MM.1S (cell line): ENCODE data around the gene CBX2.

Experiments used
- DNase-seq: peaks from one replicate; pipeline ENCODE4 v3.0.0-alpha.2; 2015
- H2AFZ ChIP-seq: fragments of 300-600 bp; sonication (generic); 2 replicates; pipeline ENCODE4 v1.6.0; 2016; ENCODE audit warnings: antibody characterized with exemption, low read length
- H3F3A ChIP-seq: fragments of 300-600 bp; sonication (generic); 2 replicates; pipeline ENCODE4 v1.6.1; 2016; ENCODE audit warnings: mild to moderate bottlenecking, antibody characterized with exemption, low read length, moderate library complexity, mixed read lengths; ENCODE audit not compliant: insufficient read depth
- H3K27ac ChIP-seq: fragments of 300-600 bp; sonication (generic); 2 replicates; pipeline ENCODE4 v1.5.1; 2016; ENCODE audit warnings: mild to moderate bottlenecking, low read length
- H3K27me3 ChIP-seq: fragments of 300-600 bp; sonication (generic); replicated peaks from 2 replicates; pipeline ENCODE4 v1.6.0; 2016; ENCODE audit warnings: low read length; ENCODE audit not compliant: insufficient read depth
- H3K36me3 ChIP-seq: fragments of 300-600 bp; sonication (generic); replicated peaks from 2 replicates; pipeline ENCODE4 v1.6.1; 2016; ENCODE audit warnings: mild to moderate bottlenecking, low read length, mixed read lengths; ENCODE audit not compliant: insufficient read depth
- H3K4me1 ChIP-seq: fragments of 300-600 bp; sonication (generic); 2 replicates; pipeline ENCODE4 v1.6.1; 2016; ENCODE audit warnings: low read length, mixed read lengths
- H3K4me2 ChIP-seq: fragments of 300-600 bp; sonication (generic); 2 replicates; pipeline ENCODE4 v1.6.0; 2016; ENCODE audit warnings: low read depth, low read length
- H3K4me3 ChIP-seq: fragments of 300-600 bp; sonication (generic); 2 replicates; pipeline ENCODE4 v1.5.1; 2016; ENCODE audit warnings: low read length, mixed read lengths
- H3K79me2 ChIP-seq: fragments of 300-600 bp; sonication (generic); 2 replicates; pipeline ENCODE4 v1.6.1; 2016; ENCODE audit warnings: mixed run types, low read length, mixed read lengths
- H3K9ac ChIP-seq: fragments of 300-600 bp; sonication (generic); 2 replicates; pipeline ENCODE4 v1.6.1; 2016; ENCODE audit warnings: low read length, mixed read lengths
- H3K9me2 ChIP-seq: fragments of 300-600 bp; sonication (generic); replicated peaks from 2 replicates; pipeline ENCODE4 v1.6.1; 2016; ENCODE audit warnings: mild to moderate bottlenecking, low read length, mixed read lengths; ENCODE audit not compliant: insufficient read depth
- H3K9me3 ChIP-seq: fragments of 300-600 bp; sonication (generic); replicated peaks from 2 replicates; pipeline ENCODE4 v1.6.1; 2016; ENCODE audit warnings: mild to moderate bottlenecking, low read length, mixed read lengths; ENCODE audit not compliant: insufficient read depth
- H4K20me1 ChIP-seq: fragments of 300-600 bp; sonication (generic); 2 replicates; pipeline ENCODE4 v1.6.1; 2016; ENCODE audit warnings: mild to moderate bottlenecking, low read length, moderate library complexity, mixed read lengths; ENCODE audit not compliant: insufficient read depth
- EZH2 ChIP-seq: fragments of 300-600 bp; sonication (generic); optimal IDR thresholded peaks from 2 replicates; pipeline ENCODE3; 2017; ENCODE audit warnings: low read depth, mild to moderate bottlenecking, antibody characterized with exemption, low read length, mixed read lengths
- EZH2phosphoT487 ChIP-seq: fragments of 300-600 bp; sonication (generic); IDR thresholded peaks from 2 replicates; pipeline ENCODE4 v1.6.1; 2018; ENCODE audit warnings: antibody characterized with exemption, low read length
- TF ChIP-seq, protein P1 (sequence below): fragments of 300-600 bp; sonication (generic); IDR thresholded peaks from 2 replicates; pipeline ENCODE4 v1.5.1; 2016; ENCODE audit warnings: antibody characterized with exemption, low read length, mixed read lengths

The CBX2 gene

DNA sequence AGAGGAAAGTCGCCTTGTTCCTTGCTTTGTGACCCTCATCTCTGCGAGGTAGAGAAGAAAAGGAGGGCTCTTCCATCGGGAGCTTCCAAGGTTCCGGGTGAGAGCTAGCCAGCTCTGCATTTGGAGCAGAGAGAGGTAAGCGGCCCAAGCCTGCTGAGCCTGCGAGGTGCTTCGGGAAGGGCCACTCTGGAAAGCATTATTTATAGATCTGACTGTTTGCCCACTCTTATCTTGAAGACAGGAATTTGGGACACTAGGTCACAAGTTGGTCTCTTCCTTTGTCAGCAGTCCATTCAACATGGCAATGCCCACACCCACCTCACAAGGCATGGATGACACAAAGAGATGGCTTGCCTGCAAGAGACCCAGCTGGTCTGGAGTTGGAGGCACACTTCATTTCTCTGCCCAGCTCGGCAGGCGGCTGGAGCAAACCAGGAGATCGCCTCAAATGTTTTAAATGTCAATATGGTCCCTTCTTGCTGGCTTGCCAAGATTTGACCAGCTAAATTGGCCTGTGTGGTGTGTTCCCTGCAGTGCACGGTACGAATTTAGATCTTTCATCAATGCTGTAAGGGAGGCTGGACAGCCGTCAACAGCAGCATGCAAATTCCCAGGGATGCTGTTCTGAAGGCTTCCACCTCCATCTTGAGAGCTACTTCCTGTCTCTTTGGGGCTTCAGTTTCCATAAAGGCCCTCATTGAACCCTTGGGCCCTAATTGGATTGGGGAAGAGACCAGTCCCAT is 41.8 kb downstream of the CBX2 start:
- Histone ChIP-seq H3K27ac (no peak overlapping the region), H3K27me3 (peaks cover 89% of the 10 kb centered on the region), H3K9ac (no peak overlapping the region), H3K79me2 (no peaks in the 10 kb centered on the region), H3K4me3 (no peak overlapping the region), H3K9me2 (no peaks in the 10 kb centered on the region), H3F3A (no peaks in the 10 kb centered on the region), H4K20me1 (no peaks in the 10 kb centered on the region), H2AFZ (no peak overlapping the region), H3K4me2 (no peak overlapping the region), H3K36me3 (no peaks in the 10 kb centered on the region), H3K4me1 (no peaks in the 10 kb centered on the region), H3K9me3 (no peaks in the 10 kb centered on the region)
- DNase-seq: no peak
- TF ChIP-seq EZH2phosphoT487 (no peak), EZH2 (no peak)
- TF ChIP-seq, protein P1, sequence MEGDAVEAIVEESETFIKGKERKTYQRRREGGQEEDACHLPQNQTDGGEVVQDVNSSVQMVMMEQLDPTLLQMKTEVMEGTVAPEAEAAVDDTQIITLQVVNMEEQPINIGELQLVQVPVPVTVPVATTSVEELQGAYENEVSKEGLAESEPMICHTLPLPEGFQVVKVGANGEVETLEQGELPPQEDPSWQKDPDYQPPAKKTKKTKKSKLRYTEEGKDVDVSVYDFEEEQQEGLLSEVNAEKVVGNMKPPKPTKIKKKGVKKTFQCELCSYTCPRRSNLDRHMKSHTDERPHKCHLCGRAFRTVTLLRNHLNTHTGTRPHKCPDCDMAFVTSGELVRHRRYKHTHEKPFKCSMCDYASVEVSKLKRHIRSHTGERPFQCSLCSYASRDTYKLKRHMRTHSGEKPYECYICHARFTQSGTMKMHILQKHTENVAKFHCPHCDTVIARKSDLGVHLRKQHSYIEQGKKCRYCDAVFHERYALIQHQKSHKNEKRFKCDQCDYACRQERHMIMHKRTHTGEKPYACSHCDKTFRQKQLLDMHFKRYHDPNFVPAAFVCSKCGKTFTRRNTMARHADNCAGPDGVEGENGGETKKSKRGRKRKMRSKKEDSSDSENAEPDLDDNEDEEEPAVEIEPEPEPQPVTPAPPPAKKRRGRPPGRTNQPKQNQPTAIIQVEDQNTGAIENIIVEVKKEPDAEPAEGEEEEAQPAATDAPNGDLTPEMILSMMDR: no peak

DNA sequence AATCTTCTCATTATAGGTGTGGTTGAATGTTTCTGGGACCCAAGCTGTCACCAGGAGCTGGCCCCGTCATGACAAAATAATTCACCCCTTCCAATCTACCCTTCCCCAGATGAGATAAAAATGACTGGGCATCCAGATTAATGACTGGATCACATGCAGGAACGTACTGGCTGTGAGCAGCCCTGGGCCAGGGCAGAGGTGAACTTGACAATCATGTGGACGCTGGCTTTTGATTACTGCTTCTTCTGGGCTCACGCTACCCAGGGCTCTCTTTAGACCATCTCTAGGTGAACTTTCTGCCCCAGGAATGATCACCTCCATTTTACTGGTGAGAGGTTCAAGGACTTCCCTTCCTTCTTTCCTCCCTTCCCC is 43.0 kb downstream of the CBX2 start:
- Histone ChIP-seq H3K9ac (no peak overlapping the region), H3K9me3 (no peaks in the 10 kb centered on the region), H3K27me3 (peaks cover 91% of the 10 kb centered on the region), H2AFZ (no peak overlapping the region), H3K27ac (no peak overlapping the region), H3K4me3 (no peak overlapping the region), H3K4me1 (no peaks in the 10 kb centered on the region), H3K9me2 (no peaks in the 10 kb centered on the region), H4K20me1 (no peaks in the 10 kb centered on the region), H3F3A (no peaks in the 10 kb centered on the region), H3K79me2 (no peaks in the 10 kb centered on the region), H3K36me3 (no peaks in the 10 kb centered on the region), H3K4me2 (no peak overlapping the region)
- TF ChIP-seq EZH2 (no peak), EZH2phosphoT487 (no peak)
- TF ChIP-seq, protein P1: no peak
- no peak for DNase-seq

DNA sequence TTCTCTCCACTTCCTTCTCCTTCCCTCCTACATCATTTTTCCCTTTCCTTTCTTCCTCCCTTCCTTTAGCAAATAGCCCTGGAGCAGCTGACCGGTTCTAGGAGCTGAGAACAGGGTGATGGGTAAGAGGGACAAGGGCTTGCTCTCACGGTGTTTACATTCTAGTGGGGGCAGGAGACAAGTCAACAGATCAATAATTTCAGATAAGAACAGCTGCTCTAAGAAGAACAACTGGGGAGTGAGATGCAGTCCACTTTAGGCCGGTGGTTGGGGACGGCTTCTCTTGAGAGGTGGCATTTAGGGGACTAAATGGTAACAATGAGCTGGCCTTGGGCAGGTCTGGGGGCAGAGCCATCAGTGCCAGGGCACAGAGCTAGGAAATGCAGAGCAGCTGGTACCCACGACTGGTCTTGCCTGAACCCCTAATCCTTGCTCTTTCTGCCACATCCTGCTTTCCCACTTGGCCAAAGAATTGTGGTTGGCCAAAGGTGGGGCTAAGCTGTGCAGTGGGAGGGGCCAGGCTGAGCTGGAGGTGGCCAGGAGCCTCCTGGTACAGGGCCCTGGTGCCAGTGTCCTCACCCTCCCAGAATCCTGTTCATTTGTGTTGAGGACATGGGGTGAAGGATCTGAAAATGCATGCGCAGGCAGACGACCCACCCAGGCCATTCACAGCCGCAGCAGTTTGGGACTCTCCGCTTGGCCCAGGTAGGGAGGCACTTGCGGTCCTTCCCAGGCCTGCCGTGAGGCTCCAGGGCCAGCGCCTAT is 43.6 kb downstream of the CBX2 start:
- H3K27me3 ChIP-seq: peaks cover 91% of the 10 kb centered on the region
- H3K9ac ChIP-seq: no peak overlapping the region
- H3K27ac ChIP-seq: no peak overlapping the region
- no peak overlapping the region for H3K4me3 ChIP-seq
- DNase-seq: no peak
- no peaks in the 10 kb centered on the region for H3K9me3 ChIP-seq
- H3K4me2 ChIP-seq: no peak overlapping the region
- TF ChIP-seq, protein P1: no peak
- no peak for TF ChIP-seq EZH2phosphoT487
- no peak for TF ChIP-seq EZH2
- H3F3A ChIP-seq: no peaks in the 10 kb centered on the region
- no peaks in the 10 kb centered on the region for H4K20me1 ChIP-seq
- H3K9me2 ChIP-seq: no peaks in the 10 kb centered on the region
- no peaks in the 10 kb centered on the region for H3K36me3 ChIP-seq
- no peak overlapping the region for H2AFZ ChIP-seq
- no peaks in the 10 kb centered on the region for H3K4me1 ChIP-seq
- no peaks in the 10 kb centered on the region for H3K79me2 ChIP-seq
